ENCODE data around the gene BCL6B.

- TF ChIP-seq EP300 (IDR thresholded peaks at IDR 0.05) (no peak), CTCF (IDR thresholded peaks at IDR 0.05) (no peak)
These were observed 6.2 kb downstream of the BCL6B start for GRCh38 chr17:7029096-7029495.

Measured in gastroesophageal sphincter (tissue), 3 donors.